Effector memory CD8-positive, alpha-beta T cell (primary cell): ENCODE results near the gene AP2A1.

Experiments used
- ATAC-seq: fragments of 150-1000 bp; cut with Tn5 transposase; replicated peaks from 2 replicates; pipeline ENCODE4 v1.10.0; 2021; ENCODE audit warnings: mild to moderate bottlenecking, moderate library complexity
- DNase-seq, 3 experiments: peaks; one replicate each; pipeline ENCODE4 v3.0.0; 2021
- H3K27ac Mint-ChIP-seq, 2 donors: one replicate each; pipeline ENCODE4 v1.8.0; 2022; ENCODE audit warnings: mild to moderate bottlenecking in 2 of 2, mixed read lengths in 2 of 2, moderate library complexity in 2 of 2
- H3K27me3 Mint-ChIP-seq, 2 donors: one replicate each; pipeline ENCODE4 v1.8.0; 2022; ENCODE audit warnings: mixed read lengths in 2 of 2
- H3K36me3 Mint-ChIP-seq: one replicate; pipeline ENCODE4 v1.8.0; 2022; ENCODE audit warnings: mild to moderate bottlenecking, moderate library complexity, mixed read lengths; ENCODE audit not compliant: insufficient read depth
- H3K4me1 Mint-ChIP-seq, 2 donors: one replicate each; pipeline ENCODE4 v1.8.0; 2022; ENCODE audit warnings: low read depth in 2 of 2, mixed read lengths in 2 of 2
- H3K4me3 Mint-ChIP-seq, 2 donors: one replicate each; pipeline ENCODE4 v1.8.0; 2022; ENCODE audit warnings: mild to moderate bottlenecking in 2 of 2, mixed read lengths in 2 of 2, moderate library complexity in 2 of 2
- H3K9me3 Mint-ChIP-seq, 2 donors: one replicate each; pipeline ENCODE4 v1.8.0; 2022; ENCODE audit warnings: mixed read lengths in 2 of 2

Gene AP2A1

DNA sequence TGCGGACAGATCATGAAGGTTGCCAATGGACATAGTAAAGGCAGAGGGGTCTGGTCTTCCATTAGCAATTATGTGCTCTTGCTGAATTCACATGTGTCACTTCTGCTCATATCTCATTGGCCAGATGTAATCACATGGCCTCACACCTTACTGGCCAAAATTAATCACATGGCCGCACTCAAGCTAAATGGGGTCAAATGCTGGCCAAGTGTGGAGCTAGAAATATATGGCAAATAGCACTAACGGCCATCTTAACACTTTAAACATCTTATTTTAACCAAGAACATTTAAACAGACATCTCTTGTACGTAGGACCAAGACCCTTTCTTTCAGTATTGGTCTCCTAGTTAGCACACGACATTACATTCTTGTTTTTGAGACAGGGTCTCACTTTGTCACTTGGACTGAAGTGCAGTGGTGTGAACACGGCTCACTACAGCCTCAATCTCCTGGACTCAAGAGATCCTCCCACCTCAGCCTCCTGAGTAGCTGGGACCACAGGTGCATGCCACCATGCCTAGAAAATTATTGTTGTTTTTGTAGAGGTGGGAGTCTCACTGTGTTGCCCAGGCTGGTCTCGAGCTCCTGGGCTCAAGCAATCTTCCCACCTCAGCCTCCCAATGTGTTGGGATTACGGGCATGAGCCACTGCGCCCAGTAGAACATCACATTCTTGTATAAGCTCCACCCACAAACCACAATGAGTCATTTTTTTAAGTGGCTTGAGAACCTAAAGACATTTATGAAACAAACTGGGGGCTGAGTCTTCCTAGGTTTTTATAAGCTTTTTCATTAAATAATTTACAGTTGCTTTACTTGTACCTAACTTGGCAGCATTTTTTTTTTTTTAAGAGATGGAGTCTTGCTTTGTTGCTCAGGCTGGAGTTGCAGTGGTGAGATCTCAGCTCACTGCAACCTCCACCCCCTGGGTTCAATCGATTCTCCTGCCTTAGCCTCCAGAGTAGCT is 81.2 kb downstream of the AP2A1 start:
- ATAC-seq (no peak), DNase-seq (no peak)
- H3K4me1 Mint-ChIP-seq, result peaks cover 28 to 30% of the 10 kb centered on the region in 2 donors
- peak overlapping the region in 1 of 2 donors; percentile 31 for H3K4me3 Mint-ChIP-seq
- H3K27ac Mint-ChIP-seq, result no peak overlapping the region
- no peaks in the 10 kb centered on the region for H3K27me3 Mint-ChIP-seq
- H3K9me3 Mint-ChIP-seq, result no peaks in the 10 kb centered on the region
- peaks cover 10% of the 10 kb centered on the region for H3K36me3 Mint-ChIP-seq

DNA sequence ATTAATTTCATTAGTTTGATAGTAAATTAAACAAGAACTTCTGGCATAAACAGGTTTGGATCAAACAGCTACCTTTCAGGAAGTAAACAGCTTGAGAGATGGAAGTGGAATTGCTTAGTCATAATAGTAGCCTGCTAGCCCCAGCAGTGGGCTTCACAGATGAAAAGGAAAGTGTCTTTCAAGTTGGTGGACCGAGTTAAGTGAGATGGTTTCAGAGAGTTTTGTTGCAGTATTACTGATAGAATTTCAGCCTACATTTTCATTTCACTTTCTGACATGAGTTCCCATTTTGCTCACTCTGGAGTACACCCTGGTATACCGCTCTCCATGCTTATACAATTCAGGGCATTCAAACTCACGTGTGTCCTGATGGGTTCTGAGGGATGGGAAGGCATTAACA is 82.1 kb downstream of the AP2A1 start:
- DNase-seq, result no peak
- peaks cover 32 to 33% of the 10 kb centered on the region in 2 donors for H3K4me1 Mint-ChIP-seq
- no peak for ATAC-seq
- no peaks in the 10 kb centered on the region for H3K27me3 Mint-ChIP-seq
- H3K36me3 Mint-ChIP-seq, result peaks cover 10% of the 10 kb centered on the region
- H3K4me3 Mint-ChIP-seq, result peak overlapping the region; percentile 34 to 49
- no peak overlapping the region for H3K27ac Mint-ChIP-seq
- H3K9me3 Mint-ChIP-seq, result no peaks in the 10 kb centered on the region

DNA sequence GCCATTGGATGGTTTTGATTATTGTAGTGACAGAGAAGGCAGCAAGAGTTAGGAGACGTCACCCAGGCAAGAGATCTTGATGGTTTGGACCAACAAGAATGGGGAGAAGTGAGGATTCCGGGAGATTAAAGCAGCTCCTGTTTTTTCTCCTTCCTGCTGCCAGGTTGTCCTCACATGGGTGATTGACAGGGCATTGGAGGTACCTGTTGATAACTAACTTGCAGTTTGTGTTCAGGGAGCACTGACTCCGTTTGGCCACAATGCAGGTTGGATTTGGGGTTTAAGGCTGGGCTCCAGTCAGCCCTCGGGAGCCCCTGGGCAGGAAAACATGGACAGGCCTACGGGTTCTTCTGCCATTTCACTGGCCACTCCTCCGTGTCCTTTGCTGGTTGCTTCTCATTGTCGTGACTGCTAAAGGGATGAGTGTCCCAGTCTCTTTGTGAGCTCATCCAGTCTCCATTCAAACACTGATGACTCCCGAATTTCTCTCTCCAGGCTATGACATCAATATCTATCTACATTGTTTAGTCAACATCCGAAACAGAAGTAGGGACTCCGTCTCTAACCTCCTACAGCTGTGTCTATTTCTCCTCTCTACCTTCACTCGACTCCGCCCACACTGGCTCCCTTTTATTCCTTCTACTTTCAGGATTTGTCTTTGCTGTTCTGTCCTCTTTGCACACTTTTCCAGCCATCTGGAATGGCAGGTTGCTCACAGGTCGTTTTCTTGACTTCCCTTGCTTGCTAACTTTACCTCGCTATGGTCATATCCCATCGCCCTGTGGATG is 82.8 kb downstream of the AP2A1 start:
- peak overlapping the region; percentile 87 to 89 for H3K4me3 Mint-ChIP-seq
- H3K9me3 Mint-ChIP-seq, result no peaks in the 10 kb centered on the region
- DNase-seq, result no peak
- H3K27me3 Mint-ChIP-seq, result no peaks in the 10 kb centered on the region
- H3K36me3 Mint-ChIP-seq, result peaks cover 10% of the 10 kb centered on the region
- peak overlapping the region; percentile 94 to 96 for H3K27ac Mint-ChIP-seq
- peaks cover 34 to 35% of the 10 kb centered on the region in 2 donors for H3K4me1 Mint-ChIP-seq
- ATAC-seq, result no peak

DNA sequence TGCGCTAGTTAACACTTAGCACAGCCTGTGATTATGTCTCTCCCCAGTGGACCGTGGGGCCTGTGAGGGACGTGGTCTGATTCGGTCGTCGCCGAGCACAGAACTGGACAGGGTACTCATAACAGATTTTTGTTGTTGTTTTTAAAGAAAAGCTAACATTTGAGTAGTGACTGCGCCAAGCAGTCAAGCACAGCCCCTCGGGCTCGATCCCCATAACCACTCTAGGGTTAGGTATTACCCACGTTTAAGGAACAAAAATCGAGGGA is 83.4 kb downstream of the AP2A1 start:
- Mint-ChIP-seq H3K4me1 (peaks cover 34 to 35% of the 10 kb centered on the region in 2 donors), H3K4me3 (peak overlapping the region; percentile 87 to 89), H3K36me3 (peaks cover 12% of the 10 kb centered on the region), H3K9me3 (no peaks in the 10 kb centered on the region), H3K27me3 (no peaks in the 10 kb centered on the region), H3K27ac (peak overlapping the region; percentile 94 to 96)
- no peak for DNase-seq
- no peak for ATAC-seq

DNA sequence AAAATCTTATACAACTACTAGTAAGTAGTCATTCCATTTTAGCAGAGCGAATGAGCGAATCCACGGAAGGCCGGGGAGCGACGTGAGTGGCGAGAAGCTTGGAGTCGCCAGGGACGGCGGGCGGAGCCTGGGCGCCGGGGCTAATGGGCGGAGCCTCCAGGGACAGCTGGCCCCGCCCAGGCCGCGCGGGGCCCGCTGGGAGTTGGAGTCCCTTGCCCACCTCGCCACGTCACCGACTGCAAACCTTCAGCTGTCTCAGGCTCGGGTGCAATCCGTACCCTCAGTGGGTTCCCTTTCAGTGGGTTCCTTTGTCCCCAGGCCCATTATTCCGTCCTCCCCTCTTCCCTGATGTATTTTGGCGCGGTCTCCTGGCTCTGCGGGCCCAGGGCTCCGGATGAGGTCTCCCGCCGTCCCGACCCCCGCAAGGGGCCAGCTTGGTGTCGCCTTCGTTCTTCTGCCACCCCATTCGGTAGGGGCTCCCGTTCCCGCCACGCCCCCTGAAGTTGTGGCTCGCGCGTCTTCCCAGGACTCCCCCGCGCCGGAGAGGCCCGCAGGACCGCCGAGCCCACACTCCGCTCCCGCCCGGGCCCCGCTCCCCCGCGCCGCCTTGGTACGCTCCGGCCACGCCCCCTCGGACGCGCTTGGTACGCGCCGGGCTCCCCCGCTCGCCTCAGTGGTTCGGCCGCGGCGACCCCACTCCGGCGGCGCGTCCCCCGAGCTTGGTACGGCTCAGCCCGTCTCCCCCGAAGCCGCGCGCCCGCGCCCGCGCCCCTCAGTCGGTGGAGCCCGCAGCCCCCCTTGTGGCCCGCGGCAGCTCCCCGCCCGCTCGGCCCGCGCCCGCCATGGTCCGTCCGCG is 83.9 kb downstream of the AP2A1 start, which contains the start of gene PTOV1:
TSS of gene PTOV1 (plus strand) at position 673 of the 856 bp plus-strand sequence.
- H3K9me3 Mint-ChIP-seq, result no peaks in the 10 kb centered on the region
- ATAC-seq (peak; percentile 86), DNase-seq (peak; percentile 88 to 91 (median 89))
- peaks cover 17% of the 10 kb centered on the region for H3K36me3 Mint-ChIP-seq
- peak within 1 kb of the TSS; percentile 87 to 89 for H3K4me3 Mint-ChIP-seq
- peaks cover 34 to 38% of the 10 kb centered on the region in 2 donors for H3K4me1 Mint-ChIP-seq
- H3K27ac Mint-ChIP-seq, result peak within 1 kb of the TSS; percentile 94 to 96
- H3K27me3 Mint-ChIP-seq, result no peaks in the 10 kb centered on the region

DNA sequence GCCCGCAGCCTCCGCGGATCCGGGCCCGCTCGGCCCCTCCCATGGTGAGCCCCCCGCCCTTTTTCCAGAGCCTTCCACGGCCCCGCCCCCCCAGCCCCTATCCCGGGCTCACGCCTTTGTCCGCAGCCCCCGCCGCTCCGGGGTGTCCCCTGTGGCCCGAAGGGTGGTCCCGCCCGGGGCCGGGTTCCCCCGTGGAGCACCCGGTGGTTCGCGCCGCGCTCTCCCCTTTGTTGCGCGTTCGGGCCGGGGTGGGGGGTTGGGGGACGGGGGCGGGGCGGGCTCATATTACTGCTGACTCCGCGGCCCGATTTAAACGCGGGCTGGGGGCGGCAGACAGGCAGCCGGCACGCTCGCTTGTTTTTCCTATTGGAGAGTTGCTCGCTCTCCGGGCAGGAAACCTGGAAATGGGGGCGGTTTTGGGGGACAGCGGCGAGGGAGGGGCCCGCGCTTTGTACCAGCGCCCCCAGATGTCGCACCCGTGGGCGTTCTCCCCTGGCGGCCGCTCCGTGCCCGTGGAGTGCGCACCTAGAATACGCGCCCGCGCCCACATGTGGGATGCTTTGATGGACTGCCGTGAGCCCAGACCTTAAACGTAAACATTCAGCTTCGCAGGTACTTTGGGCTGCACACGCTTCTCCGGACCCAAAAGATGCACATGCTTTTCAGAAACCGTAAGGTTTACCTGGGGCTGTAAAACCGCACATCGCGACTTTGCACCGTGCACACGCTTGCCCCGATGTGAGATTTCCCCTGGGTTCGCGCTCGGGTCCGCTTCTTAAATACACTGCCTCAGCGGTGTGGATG is 84.9 kb downstream of the AP2A1 start:
- ATAC-seq, result no peak
- Mint-ChIP-seq H3K36me3 (peaks cover 19% of the 10 kb centered on the region), H3K4me3 (peak overlapping the region; percentile 78 to 83), H3K27ac (peak overlapping the region in 1 of 2 donors; percentile 55), H3K9me3 (no peaks in the 10 kb centered on the region), H3K4me1 (peaks cover 34 to 38% of the 10 kb centered on the region in 2 donors), H3K27me3 (no peaks in the 10 kb centered on the region)
- DNase-seq, result no peak

DNA sequence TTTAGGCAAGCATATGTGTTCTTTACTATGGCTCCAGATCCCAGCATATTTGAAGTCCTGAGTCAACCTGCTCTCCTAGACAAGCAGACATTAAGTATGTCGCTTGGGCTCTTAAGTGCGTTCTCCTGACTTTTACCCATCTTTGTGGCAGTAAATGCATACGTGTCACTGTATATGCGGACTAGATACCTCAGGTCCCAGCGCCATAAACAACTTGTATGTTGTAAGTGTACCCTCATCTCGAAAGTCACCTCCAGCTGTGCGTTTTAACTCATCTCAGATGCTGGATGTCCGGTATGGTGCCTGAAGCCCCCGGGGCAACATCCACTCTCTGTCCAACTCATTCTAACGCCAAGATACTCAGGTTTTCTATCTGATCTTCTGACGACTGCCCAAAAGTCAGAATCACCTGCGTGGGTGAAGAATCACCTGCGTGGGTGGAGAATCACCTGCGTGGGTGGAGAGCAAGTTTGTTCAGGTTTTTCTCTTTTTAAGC is 85.9 kb downstream of the AP2A1 start:
- H3K9me3 Mint-ChIP-seq, result no peaks in the 10 kb centered on the region
- peaks cover 22% of the 10 kb centered on the region for H3K36me3 Mint-ChIP-seq
- peak overlapping the region; percentile 55 to 56 for H3K27ac Mint-ChIP-seq
- no peak for DNase-seq
- peak overlapping the region; percentile 78 to 83 for H3K4me3 Mint-ChIP-seq
- no peak for ATAC-seq
- H3K27me3 Mint-ChIP-seq, result no peaks in the 10 kb centered on the region
- peaks cover 34 to 38% of the 10 kb centered on the region in 2 donors for H3K4me1 Mint-ChIP-seq

DNA sequence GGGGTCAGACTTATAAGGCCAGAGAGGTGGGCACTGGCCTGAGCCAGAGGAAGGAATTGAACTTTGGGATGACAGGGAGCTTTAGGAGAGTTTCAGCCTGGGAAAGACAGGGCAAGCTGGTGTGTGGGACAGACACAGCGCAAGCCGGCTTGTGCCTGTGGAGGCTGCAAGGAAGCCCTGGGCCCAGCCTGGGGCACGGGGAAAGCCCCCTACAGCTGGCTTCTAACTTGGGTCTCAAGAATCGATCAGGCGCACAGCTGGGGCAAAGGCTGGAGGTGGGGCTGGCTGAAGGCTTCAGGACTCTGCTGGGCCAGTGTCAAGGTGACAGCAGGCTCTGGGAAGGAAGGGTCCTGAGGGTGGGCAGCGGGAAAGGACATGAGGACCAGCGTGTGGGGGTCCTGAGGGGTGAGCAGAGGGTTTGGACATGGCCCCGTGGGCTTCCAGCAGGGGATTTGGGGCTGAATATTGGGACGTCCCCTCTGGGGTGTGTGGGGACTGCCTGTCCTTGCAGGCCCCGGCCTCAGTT is 87.1 kb downstream of the AP2A1 start:
- no peak for ATAC-seq
- Mint-ChIP-seq H3K27me3 (no peaks in the 10 kb centered on the region), H3K4me3 (no peak overlapping the region), H3K4me1 (peaks cover 27% of the 10 kb centered on the region in 2 donors), H3K36me3 (peaks cover 30% of the 10 kb centered on the region), H3K27ac (peak overlapping the region in 1 of 2 donors; percentile 12), H3K9me3 (no peaks in the 10 kb centered on the region)
- no peak for DNase-seq

DNA sequence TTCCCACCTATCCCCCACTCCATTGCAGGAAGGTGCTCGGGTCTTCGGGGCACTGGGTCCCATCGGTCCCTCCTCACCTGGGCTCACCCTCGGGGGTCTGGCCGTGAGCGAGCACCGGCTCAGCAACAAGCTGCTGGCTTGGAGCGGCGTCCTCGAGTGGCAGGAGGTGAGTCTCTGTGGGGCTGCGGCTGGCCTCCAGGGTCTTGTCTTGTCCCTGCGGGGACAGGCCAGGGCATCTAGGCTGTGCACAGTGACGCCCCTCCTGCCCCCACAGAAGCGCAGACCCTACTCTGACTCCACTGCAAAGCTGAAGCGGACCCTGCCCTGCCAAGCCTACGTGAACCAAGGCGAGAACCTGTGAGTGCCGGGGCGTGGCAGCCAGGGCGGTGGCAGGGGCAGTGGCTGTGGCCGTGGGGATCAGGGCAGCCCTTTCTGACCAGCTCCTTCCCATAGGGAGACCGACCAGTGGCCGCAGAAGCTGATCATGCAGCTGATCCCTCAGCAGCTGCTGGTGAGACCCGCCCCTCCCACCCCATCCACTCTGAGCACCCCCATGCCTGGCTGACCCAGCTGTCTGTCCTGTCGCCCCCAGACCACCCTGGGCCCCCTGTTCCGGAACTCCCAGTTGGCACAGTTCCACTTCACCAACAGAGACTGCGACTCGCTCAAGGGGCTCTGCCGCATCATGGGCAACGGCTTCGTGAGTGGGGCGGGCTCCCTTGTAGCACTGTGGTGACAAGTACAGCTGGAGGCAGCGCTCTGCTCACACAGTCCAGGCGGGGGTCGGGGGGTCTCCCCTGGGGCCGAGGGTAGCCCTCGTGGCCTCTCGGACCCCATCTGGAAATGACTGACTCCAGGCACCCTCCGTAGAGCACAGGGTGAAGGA is 87.8 kb downstream of the AP2A1 start:
- no peaks in the 10 kb centered on the region for H3K9me3 Mint-ChIP-seq
- ATAC-seq, result no peak
- DNase-seq, result no peak
- peak overlapping the region in 1 of 2 donors; percentile 73 for H3K27ac Mint-ChIP-seq
- no peaks in the 10 kb centered on the region for H3K27me3 Mint-ChIP-seq
- H3K4me3 Mint-ChIP-seq, result no peak overlapping the region
- peaks cover 32% of the 10 kb centered on the region for H3K36me3 Mint-ChIP-seq
- peaks cover 22 to 23% of the 10 kb centered on the region in 2 donors for H3K4me1 Mint-ChIP-seq

DNA sequence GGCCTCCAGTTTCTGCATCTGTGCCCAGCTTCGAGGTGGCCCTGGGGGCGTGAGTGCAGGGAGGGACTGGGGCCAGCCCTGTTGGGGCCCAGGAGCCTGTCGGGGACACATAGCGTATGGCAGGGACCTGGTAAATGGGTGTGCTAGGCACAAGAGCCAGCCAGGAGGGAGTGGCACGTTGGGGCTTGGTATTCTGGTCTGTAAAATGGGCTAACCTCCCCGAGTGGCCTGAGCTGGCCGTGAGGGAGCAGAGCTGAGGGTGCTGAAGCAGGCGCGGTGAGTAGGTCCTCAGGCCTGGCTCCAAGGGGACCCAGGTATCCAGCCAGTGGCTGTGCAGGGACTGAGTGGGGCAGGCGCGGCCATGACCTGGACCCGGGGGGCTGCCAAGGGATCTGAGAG is 88.5 kb downstream of the AP2A1 start:
- Mint-ChIP-seq H3K4me1 (peaks cover 16 to 19% of the 10 kb centered on the region in 2 donors), H3K4me3 (no peak overlapping the region), H3K36me3 (peaks cover 35% of the 10 kb centered on the region), H3K27me3 (no peaks in the 10 kb centered on the region), H3K9me3 (no peaks in the 10 kb centered on the region), H3K27ac (peak overlapping the region in 1 of 2 donors; percentile 73)
- ATAC-seq, result no peak
- DNase-seq, result no peak

DNA sequence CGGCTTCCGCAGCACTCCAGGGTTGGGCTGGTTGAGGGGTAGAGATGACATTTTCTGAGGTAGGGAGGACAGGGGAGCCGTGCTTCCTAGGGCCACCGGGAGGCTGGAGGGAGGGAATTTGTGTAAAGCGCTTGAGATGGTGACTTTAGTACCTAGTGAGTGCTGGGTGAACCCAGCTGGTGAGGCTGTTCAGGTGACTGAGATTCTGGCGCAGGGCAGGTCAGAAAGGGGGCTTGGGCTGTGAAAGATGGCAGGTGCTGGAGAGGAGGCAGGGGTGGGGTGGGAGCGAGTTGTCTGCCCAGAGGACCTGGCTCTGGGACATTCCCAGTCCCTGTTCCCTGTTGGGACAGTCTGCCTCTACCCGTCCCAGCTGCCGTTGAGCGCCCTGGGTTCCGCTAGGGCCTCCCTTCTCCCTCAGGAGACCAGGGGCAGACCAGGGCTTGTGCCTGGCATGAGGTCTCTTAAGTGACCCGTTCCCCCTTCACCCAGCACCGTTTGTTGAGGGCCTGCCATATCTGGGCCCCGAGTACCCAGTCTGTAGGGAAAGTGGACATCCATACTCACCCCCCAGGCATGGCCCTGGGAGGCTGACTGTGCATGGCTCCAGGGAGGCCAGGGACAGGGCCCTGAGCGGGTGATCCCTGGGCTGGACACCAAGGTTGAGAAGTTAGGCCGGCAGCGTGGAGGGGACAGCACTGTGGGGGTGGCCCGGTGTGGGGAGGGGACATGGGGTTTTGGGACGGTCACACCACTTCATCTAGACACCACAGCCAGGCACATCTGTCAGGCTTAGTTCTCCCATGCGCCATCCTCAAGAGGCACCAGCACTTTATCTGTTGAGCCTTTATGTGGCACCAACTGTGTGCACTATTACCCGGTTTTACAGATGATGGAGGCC is 89.1 kb downstream of the AP2A1 start:
- Mint-ChIP-seq H3K4me3 (no peak overlapping the region), H3K9me3 (no peaks in the 10 kb centered on the region), H3K27ac (peak overlapping the region in 1 of 2 donors; percentile 73), H3K36me3 (peaks cover 35% of the 10 kb centered on the region), H3K27me3 (no peaks in the 10 kb centered on the region), H3K4me1 (peaks cover 16 to 17% of the 10 kb centered on the region in 2 donors)
- DNase-seq, result no peak
- no peak for ATAC-seq
